Stimulated activated memory B cell treated with anti-CD40 and anti-IgM and Interleukin-4, amounts not matched to agents 10 μg/mL and 1 μg/mL and 100 μg/mL, for 72 hours (primary cell): ENCODE results near the gene DDX28.
"Not testable (repeated sequence)": the region's sequence is repeated elsewhere in the genome, so short reads cannot be mapped to it uniquely, and the experiment has no call there.

Experiments used
- ATAC-seq: fragments of 150-1000 bp; cut with Tn5 transposase; 2 replicates; pipeline ENCODE4 v1.10.0; 2021
- H3K27ac Mint-ChIP-seq: one replicate; pipeline ENCODE4 v1.8.0; 2022; ENCODE audit warnings: mild to moderate bottlenecking, mixed read lengths
- H3K27me3 Mint-ChIP-seq: one replicate; pipeline ENCODE4 v1.8.0; 2022; ENCODE audit warnings: mixed read lengths
- H3K36me3 Mint-ChIP-seq: one replicate; pipeline ENCODE4 v1.8.0; 2022; ENCODE audit warnings: mixed read lengths
- H3K4me1 Mint-ChIP-seq: one replicate; pipeline ENCODE4 v1.8.0; 2022; ENCODE audit warnings: mixed read lengths
- H3K4me3 Mint-ChIP-seq: one replicate; pipeline ENCODE4 v1.8.0; 2022; ENCODE audit warnings: mild to moderate bottlenecking, moderate library complexity, mixed read lengths
- H3K9me3 Mint-ChIP-seq: one replicate; pipeline ENCODE4 v1.8.0; 2022; ENCODE audit warnings: mixed read lengths

The DDX28 gene

DNA sequence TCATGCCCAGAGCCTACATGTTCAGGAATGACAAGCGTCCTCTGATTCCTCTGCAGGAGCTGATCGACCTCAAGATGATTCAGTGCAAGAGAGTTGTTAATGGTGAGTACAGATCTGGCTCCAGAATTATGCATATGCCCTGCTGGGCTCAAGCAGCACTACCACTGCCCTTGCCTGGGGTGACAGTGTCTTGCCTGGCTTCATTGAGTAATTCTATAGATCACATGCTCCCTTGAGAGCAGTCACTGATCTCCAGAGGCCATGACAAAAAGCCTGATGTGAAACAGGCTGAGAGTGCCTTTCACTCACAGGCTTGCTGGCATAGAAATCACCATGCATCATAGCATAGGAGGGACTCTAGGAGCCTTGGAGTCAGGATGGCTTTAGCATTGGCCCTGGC, 26.4 kb upstream of the DDX28 start:
- H3K4me1 Mint-ChIP-seq: peaks cover 41% of the 10 kb centered on the region
- peak; percentile 64 for ATAC-seq
- H3K36me3 Mint-ChIP-seq: peaks cover 52% of the 10 kb centered on the region
- peak overlapping the region; percentile 45 for H3K27ac Mint-ChIP-seq
- no peaks in the 10 kb centered on the region for H3K27me3 Mint-ChIP-seq
- H3K4me3 Mint-ChIP-seq: no peak overlapping the region
- H3K9me3 Mint-ChIP-seq: no peaks in the 10 kb centered on the region

DNA sequence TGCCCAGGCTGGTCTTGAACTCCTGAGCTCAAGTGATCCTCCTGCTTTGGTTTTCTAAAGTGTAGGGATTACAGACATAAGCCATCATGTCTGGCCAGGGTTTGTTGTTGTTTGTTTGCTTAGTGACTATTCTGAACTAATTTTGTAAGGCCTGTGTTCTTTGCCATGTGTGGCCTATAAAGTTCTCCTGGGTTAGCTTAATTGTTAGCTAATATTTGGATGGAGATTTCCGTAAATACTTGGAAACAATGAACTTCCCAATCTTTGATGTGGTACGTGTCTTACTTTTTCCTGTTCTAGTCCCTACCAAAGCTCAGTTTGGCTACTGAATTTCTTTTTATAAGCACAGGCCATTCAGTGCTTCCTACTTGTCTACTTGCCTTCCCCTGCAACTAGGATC, 25.0 kb upstream of the DDX28 start:
- Mint-ChIP-seq H3K36me3 (peaks cover 39% of the 10 kb centered on the region), H3K27ac (peak overlapping the region; percentile 45)

DNA sequence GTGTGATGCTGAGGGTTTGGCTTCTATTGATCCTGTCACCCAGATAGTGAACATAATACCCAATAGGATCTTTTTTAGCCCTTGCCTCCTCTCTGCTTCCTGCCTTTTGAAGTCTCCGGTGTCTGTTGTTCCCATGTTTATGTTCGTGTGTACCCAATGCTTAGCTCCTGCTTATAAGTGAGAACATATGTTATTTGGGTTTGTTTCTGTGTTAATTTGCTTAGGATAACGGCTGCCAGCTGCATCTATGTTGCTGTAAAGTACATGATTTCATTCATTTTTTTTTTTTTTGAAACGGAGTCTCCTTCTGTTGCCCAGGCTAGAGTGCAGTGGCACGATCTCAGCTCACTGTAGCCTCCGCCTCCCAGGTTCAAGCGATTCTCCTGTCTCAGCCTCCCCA, 23.1 kb upstream of the DDX28 start:
- H3K9me3 Mint-ChIP-seq: no peaks in the 10 kb centered on the region
- H3K27me3 Mint-ChIP-seq: no peaks in the 10 kb centered on the region
- H3K36me3 Mint-ChIP-seq: peaks cover 27% of the 10 kb centered on the region
- H3K27ac Mint-ChIP-seq: peak overlapping the region; percentile 54
- H3K4me1 Mint-ChIP-seq: peaks cover 59% of the 10 kb centered on the region
- no peak overlapping the region for H3K4me3 Mint-ChIP-seq
- no peak for ATAC-seq

More for the DNA sequence above, 25.0 kb upstream of the DDX28 start:
- Mint-ChIP-seq H3K9me3 (no peaks in the 10 kb centered on the region), H3K4me3 (no peak overlapping the region), H3K27me3 (no peaks in the 10 kb centered on the region), H3K4me1 (peaks cover 50% of the 10 kb centered on the region)
- no peak for ATAC-seq

DNA sequence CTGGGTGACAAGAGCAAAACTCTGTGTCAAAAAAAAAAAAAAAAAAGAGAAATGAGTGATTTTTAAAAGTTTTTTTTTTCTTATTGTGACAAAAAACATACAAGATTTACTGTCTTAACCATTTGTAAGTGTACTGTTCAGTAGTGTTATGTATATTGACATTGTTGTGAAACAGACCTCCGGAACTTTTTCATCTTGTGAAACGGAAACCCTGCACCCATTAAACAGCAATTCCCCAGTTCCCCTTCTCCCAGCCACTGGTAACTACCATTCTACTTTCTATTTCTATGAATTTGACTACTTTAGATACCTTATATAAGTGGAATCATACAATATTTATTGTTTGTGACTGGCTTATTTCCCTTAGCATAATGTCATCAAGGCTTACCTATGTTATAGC, 18.8 kb upstream of the DDX28 start:
- Mint-ChIP-seq H3K9me3 (no peaks in the 10 kb centered on the region), H3K4me1 (peaks cover 71% of the 10 kb centered on the region), H3K27me3 (no peaks in the 10 kb centered on the region), H3K36me3 (no peaks in the 10 kb centered on the region), H3K27ac (peak overlapping the region; percentile 44), H3K4me3 (no peak overlapping the region)
- ATAC-seq: no peak

DNA sequence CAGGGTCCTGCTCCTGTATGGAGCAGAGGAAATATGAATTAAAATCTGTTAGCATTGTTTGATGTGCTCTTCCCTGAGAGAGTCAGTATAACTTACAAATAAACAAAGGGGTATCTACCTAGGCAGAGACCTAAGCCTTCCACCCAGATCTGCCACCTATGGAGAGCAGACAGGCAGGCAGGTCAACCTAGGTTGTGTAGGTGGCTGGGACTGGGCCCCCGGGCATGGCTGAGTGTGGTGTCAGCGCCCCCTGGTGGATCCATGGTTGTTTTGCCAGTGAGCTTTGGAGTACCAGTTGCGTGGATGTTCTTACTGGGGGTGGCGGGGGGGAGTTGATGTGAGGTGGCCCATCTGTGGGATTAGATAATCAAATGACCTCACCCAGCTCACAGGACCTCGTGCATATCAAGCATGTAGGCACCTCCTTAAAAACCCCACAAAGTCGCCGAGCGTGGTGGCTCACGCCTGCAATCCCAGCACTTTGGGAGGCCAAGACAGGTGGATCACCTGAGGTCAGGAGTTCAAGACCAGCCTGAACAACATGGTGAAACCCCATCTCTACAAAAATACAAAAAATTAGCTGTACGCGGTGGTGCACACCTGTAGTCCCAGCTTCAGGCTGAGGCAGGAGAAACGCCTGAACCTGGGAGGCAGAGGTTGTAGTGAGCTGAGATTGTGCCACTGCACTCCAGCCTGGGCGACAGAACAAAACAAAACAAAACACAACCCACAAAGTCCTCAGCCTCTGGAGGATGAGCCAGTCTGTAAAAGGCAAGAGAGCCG, 17.7 kb upstream of the DDX28 start:
- Mint-ChIP-seq H3K36me3 (no peaks in the 10 kb centered on the region), H3K27me3 (no peaks in the 10 kb centered on the region), H3K4me1 (peaks cover 65% of the 10 kb centered on the region), H3K27ac (peak overlapping the region; percentile 94), H3K9me3 (no peaks in the 10 kb centered on the region), H3K4me3 (peak overlapping the region; percentile 72)
- peak; percentile 92 for ATAC-seq

DNA sequence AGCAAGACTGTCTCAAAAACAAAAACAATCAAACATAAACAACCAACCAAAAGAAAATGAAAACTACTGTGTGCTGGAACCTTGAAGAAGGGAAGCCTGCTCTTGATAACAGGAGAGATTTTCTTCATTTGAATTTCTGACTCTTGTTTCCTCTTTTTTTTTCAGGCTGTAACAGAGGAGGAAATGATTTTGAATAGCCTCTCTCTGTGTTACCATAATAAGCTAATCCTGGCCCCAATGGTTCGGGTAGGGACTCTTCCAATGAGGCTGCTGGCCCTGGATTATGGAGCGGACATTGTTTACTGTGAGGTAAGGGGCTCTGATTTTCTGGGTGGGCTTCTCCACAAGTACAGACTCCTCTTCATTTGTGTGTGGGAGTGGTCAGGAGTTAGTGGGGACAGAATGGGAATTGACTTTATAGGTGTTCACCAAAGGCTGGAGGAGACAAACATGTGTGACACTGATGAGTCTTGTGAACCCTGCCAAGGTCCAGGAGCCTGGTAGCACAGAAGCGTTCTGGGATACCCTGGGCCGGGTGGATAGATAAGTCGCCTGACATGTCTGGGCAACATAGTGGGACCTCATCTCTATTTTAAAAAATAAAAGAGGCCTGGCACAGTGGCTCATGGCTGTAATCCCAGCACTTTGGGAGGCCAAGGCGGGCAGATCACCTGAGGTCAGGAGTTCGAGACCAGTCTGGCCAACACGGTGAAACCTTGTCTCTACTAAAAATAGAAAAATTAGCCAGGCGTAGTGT, 15.0 kb upstream of the DDX28 start:
- Mint-ChIP-seq H3K27ac (peak overlapping the region; percentile 94), H3K36me3 (no peaks in the 10 kb centered on the region), H3K4me1 (peaks cover 50% of the 10 kb centered on the region), H3K4me3 (peak overlapping the region; percentile 90), H3K9me3 (no peaks in the 10 kb centered on the region), H3K27me3 (no peaks in the 10 kb centered on the region)
- ATAC-seq: peak; percentile 64

DNA sequence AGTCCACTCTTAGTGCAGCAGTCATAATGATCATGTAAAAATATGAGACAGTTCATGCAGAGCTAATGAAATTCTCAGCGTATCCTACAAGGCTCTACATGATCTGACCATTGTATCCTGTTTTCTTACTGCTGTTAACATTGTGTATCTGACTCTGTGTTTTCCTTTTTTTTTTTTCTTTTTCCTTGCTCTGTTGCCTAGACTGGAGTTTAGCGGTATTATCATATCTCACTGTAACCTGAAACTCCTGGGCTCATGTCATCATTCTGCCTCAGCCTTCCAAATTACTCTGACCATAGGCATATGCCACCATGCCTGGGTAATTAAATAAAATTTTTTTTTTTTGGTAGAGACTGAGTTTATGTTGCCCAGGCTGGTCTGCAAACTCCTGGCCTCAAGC, 12.2 kb upstream of the DDX28 start:
- Mint-ChIP-seq H3K4me1 (peaks cover 41% of the 10 kb centered on the region), H3K27me3 (no peaks in the 10 kb centered on the region), H3K36me3 (peaks cover 12% of the 10 kb centered on the region), H3K4me3 (no peak overlapping the region), H3K9me3 (no peaks in the 10 kb centered on the region), H3K27ac (no peak overlapping the region)
- no peak for ATAC-seq

DNA sequence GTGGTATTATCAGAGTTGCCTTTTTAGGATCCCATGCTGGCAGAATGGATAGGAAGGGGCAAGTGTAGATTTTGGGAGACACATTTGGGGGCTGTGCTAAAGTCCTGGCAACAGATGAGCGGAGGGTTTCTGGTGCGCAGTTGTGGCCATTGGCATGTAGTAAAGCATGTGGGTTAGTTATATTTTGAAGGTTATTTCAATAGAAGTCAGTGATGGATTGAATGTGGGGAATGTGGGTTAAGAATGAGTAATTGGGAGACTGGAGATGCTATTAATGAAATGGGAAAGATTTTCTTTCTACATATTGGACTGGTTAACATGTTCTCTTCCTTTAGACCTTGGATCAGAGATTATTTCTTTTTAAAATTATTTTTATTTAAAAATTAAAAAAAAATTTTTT, 10.1 kb upstream of the DDX28 start:
- Mint-ChIP-seq H3K9me3 (no peaks in the 10 kb centered on the region), H3K27me3 (no peaks in the 10 kb centered on the region), H3K27ac (no peak overlapping the region), H3K4me3 (no peak overlapping the region), H3K36me3 (peaks cover 20% of the 10 kb centered on the region), H3K4me1 (peaks cover 24% of the 10 kb centered on the region)
- no peak for ATAC-seq

DNA sequence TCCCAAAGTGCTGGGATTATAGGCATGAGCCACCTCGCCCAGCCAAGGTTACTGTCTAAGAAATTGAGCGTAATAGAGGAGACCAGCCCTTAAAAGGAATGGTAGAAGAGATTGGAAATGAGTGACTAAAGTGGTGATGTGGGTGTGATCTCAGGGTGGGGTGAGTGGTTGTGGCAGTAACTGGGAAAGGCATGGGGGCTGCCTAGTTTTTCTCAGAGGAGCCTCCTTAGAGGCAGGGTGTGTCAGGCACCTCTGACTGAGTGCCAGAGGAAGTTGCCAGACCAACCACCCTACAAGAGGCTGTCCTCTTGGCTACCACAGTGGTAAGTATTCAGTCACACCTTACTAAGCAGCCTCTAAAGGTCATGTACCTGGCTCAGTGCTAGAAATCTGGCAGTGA, 8.9 kb upstream of the DDX28 start:
- Mint-ChIP-seq H3K36me3 (peaks cover 28% of the 10 kb centered on the region), H3K27me3 (no peaks in the 10 kb centered on the region), H3K4me1 (peaks cover 22% of the 10 kb centered on the region), H3K9me3 (no peaks in the 10 kb centered on the region), H3K4me3 (no peak overlapping the region), H3K27ac (peak overlapping the region; percentile 35)
- no peak for ATAC-seq

DNA sequence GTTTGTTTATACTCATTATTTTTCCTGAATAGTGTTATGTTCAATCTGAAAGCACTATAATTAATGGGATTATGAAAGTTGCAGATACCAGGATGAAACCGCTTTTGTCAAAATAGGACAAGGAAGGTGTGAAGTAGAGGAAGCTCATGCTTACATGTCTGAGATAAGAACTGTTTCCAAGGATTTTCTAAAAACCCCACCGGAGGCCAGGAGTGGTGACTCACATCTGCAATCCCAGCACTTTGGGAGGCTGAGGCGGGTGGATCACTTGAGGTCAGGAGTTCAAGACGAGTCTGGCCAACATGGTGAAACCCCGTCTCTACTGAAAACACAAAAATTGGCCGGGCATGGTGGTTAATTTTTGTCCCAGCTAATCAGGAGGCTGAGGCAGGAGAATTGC, 7.1 kb upstream of the DDX28 start:
- H3K9me3 Mint-ChIP-seq, ATAC-seq, H3K27ac Mint-ChIP-seq, H3K4me3 Mint-ChIP-seq, H3K27me3 Mint-ChIP-seq: not testable (repeated sequence)
- H3K36me3 Mint-ChIP-seq: peaks cover 28% of the 10 kb centered on the region
- peaks cover 16% of the 10 kb centered on the region for H3K4me1 Mint-ChIP-seq

DNA sequence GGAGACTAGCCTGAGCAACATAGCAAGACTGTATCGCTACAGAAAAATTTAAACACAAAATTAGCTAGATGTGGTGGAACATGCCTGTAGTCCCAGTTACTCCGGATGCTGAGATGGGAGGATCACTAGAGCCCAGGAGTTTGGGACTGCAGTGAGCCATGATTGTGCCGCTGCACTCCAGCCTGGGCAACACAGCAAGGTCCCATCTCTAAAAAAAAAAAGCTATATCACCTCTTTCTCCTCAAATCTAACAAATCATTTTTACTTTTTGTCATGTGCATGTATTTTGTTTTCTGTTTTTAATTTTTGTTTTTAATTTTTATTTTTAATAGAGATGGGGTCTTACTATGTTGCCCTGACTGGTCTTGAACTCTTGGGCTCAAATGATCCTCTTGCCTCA, 6.0 kb upstream of the DDX28 start:
- no peak overlapping the region for H3K27ac Mint-ChIP-seq
- no peak for ATAC-seq
- H3K4me3 Mint-ChIP-seq: no peak overlapping the region
- H3K9me3 Mint-ChIP-seq: no peaks in the 10 kb centered on the region
- peaks cover 28% of the 10 kb centered on the region for H3K36me3 Mint-ChIP-seq
- H3K27me3 Mint-ChIP-seq: no peaks in the 10 kb centered on the region
- H3K4me1 Mint-ChIP-seq: peaks cover 22% of the 10 kb centered on the region

DNA sequence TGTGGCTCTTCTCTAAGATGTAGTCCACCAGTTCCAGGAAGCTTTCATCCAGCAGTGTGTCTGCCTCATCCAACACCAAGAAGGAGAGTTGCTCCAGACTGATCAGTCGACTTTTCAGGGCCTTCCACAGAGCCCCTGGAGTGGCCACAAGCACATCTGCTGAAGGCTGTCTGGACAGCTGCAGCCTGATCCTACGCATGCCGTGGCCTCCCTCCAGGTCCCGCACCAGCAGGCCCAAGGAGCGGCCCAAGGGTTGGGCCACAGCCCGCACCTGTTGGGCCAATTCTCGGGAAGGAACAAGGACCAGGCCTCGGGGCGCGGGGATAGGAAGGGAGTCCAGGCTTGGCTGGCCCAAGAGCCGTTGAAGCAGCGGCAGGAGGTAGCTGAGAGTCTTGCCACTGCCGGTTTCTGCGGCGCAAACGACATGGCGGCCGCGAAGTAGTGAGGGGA, 729 bp downstream of the DDX28 start:
- peak; percentile 8 for ATAC-seq
- peak overlapping the region; percentile 91 for H3K4me3 Mint-ChIP-seq
- H3K27me3 Mint-ChIP-seq: no peaks in the 10 kb centered on the region
- H3K36me3 Mint-ChIP-seq: peaks cover under 1% of the 10 kb centered on the region
- H3K4me1 Mint-ChIP-seq: peaks cover 30% of the 10 kb centered on the region
- H3K27ac Mint-ChIP-seq: peak overlapping the region; percentile 86
- H3K9me3 Mint-ChIP-seq: no peaks in the 10 kb centered on the region

DNA sequence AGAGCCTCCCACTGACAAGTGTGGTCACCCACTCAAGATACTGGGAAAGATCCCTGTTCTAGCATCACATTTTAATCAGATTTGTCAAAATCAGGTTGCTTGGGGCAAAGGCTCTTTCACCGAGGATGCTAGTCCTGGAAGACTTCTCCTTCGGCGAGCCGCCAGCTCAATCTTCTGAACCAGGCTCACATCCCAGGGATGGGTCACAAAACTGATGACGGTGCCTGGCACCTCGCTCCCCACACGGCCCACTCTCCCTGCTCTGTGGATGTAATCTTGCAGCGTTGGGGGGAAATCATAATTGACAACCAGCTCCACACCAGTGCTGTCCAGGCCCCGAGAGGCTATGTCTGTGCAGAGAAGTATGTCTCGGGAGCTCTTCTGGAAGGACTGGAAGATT, 1.5 kb downstream of the DDX28 start:
- H3K9me3 Mint-ChIP-seq: no peaks in the 10 kb centered on the region
- H3K4me3 Mint-ChIP-seq: peak overlapping the region; percentile 91
- H3K36me3 Mint-ChIP-seq: no peaks in the 10 kb centered on the region
- ATAC-seq: no peak
- peak overlapping the region; percentile 86 for H3K27ac Mint-ChIP-seq
- H3K27me3 Mint-ChIP-seq: no peaks in the 10 kb centered on the region
- H3K4me1 Mint-ChIP-seq: peaks cover 30% of the 10 kb centered on the region

DNA sequence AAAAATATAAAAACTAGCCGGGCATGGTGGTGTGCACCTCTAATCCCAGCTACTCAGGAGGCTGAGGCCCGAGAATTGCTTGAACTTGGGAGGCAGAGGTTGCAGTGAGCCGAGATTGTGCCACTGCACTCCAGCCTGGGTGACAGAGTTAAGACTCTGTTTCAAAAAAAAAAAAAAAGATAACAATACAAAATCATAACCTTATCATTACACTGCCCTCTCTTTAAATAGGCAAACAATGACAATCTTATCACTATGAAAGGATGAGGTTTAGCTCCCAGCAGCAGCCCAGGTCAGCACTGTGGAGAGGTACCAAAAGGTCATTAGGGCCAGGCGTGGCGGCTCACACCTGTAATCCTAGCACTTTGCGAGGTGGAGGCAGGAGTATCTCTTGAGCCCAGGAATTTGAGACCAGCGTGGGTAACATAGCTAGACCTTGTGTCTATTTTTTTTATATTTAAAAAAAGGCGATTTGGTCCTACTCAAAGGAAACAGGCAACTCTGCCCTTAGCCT, 3.8 kb downstream of the DDX28 start:
- Mint-ChIP-seq H3K9me3 (no peaks in the 10 kb centered on the region), H3K36me3 (no peaks in the 10 kb centered on the region), H3K27me3 (no peaks in the 10 kb centered on the region), H3K4me1 (peaks cover 32% of the 10 kb centered on the region), H3K4me3 (no peak overlapping the region), H3K27ac (no peak overlapping the region)
- no peak for ATAC-seq

DNA sequence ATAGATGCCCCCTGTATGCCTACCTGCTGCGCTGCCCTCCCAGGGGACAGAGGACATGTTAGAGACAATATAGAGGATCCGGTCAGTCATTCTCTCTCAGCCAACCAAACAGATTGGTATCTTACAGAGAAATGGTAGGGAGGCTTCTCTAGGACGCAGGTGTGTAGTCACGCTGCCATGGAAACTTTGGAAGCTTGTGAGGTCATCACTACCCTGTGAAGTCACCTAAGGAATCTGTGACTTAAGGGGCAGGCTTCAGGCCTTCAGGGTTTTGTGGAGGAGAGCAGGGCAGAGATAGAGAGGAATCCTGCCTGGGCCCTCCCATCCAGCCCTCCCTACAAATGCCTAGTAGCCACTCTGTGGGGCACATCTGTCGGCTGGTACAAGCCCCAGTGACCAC, 7.4 kb downstream of the DDX28 start, which contains the start of gene DPEP2NB:
Gene DPEP2NB (minus strand): TSS at position 231 of the 400 bp plus-strand sequence. CDS start 141 bp downstream, at position 90.
- Mint-ChIP-seq H3K4me1 (peaks cover 20% of the 10 kb centered on the region), H3K27me3 (no peaks in the 10 kb centered on the region), H3K9me3 (no peaks in the 10 kb centered on the region), H3K4me3 (no peak within 1 kb of the TSS), H3K36me3 (no peaks in the 10 kb centered on the region), H3K27ac (no peak within 1 kb of the TSS)
- ATAC-seq: no peak
